HCT116 (cell line): Measurements from ENCODE around the gene AKR7A3. TPM values are rescaled to one million over a fixed set of nuclear protein-coding genes. Genes with fewer than 3 reads are reported as not detected.

Experiments
- ATAC-seq: fragments of 200-7000 bp; cut with Tn5 transposase; 2 replicates; pipeline ENCODE4 v1.9.1; 2020; ENCODE audit warnings: mild to moderate bottlenecking, moderate library complexity
- BruUV-seq: library from RNA; stranded (reverse); fragments of 400-500 nt; replicated peaks from 2 replicates; lab custom pipeline; 2021; lab: Mats Ljungman, UMichigan
- CTCF ChIA-PET: fragments of 300-600 bp; sonication (Branson Sonifier 250); formaldehyde crosslinking; loops from one replicate; lab custom pipeline; 2021; ENCODE audit warnings: antibody characterized with exemption; lab: Charles Lee
- POLR2A ChIA-PET: fragments of 300-600, 350-600 bp; sonication (Branson Sonifier 250); formaldehyde crosslinking; loops from one replicate; lab custom pipeline; 2021; ENCODE audit warnings: antibody characterized with exemption; lab: Charles Lee
- RAD21 ChIA-PET, 2 experiments: fragments of 300-600 bp; sonication (Branson Sonifier 250); formaldehyde crosslinking; loops; one replicate each; lab custom pipeline; 2023; ENCODE audit warnings: low total read pairs in 2 of 2; ENCODE audit not compliant: uncharacterized antibody in 2 of 2, unreplicated experiment in 2 of 2, low non-redundant PET in 1 of 2; lab: Charles Lee
- DNase-seq: peaks from one replicate; pipeline ENCODE4 v3.0.0-alpha.2; 2010; ENCODE audit warnings: low read depth, low spot score
- H2AFZ ChIP-seq: fragments of 200-600 bp; shearing (Covaris generic), sonication (generic); 2 replicates; pipeline ENCODE4 v1.6.1; 2017; ENCODE audit warnings: low read depth, mixed run types, mixed read lengths, antibody characterized with exemption, low read length; ENCODE audit not compliant: poor library complexity, severe bottlenecking
- H3K27ac ChIP-seq: 2 replicates; pipeline ENCODE4 v1.5.1; 2012; ENCODE audit warnings: low read depth, low read length
- H3K27me3 ChIP-seq: fragments of 200-600 bp; sonication (generic); 2 replicates; pipeline ENCODE4 v1.6.1; 2016; ENCODE audit warnings: mixed run types, low read length, mixed read lengths; ENCODE audit not compliant: insufficient read depth
- H3K36me3 ChIP-seq, 2 experiments: fragments of 200-500 bp in 1 of 2; fragments of 200-600 bp in 1 of 2; sonication (Bioruptor generic) in 1 of 2; sonication (generic) in 1 of 2; 2 replicates each; pipeline versions ENCODE4 v1.5.1 to v1.6.1; 2014 to 2016; ENCODE audit warnings: low read length in 2 of 2, inconsistent platforms in 1 of 2, mixed read lengths in 1 of 2, mixed run types in 1 of 2; ENCODE audit not compliant: insufficient read depth in 2 of 2, control insufficient read depth in 1 of 2
- H3K4me1 ChIP-seq, 2 experiments: fragments of 200-600 bp in 1 of 2; sonication (generic) in 1 of 2; 2 replicates each; pipeline versions ENCODE4 v1.5.1 to v1.6.1; 2012 to 2017; ENCODE audit warnings: low read length in 2 of 2, inconsistent platforms in 1 of 2, mild to moderate bottlenecking in 1 of 2, mixed read lengths in 1 of 2, mixed run types in 1 of 2, moderate library complexity in 1 of 2; ENCODE audit not compliant: insufficient read depth in 2 of 2, control insufficient read depth in 1 of 2
- H3K4me2 ChIP-seq: fragments of 200-600 bp; sonication (generic); 2 replicates; pipeline ENCODE4 v1.6.1; 2017; ENCODE audit warnings: mixed run types, low read length, mixed read lengths
- H3K4me3 ChIP-seq, 2 experiments: fragments of 200-600 bp in 1 of 2; sonication (generic) in 1 of 2; replicated peaks in 1 of 2; 2 replicates each; pipeline ENCODE4 v1.5.1; 2011 to 2016; ENCODE audit warnings: low read length in 2 of 2, control low read depth in 1 of 2, low read depth in 1 of 2, mild to moderate bottlenecking in 1 of 2, mixed read lengths in 1 of 2, mixed run types in 1 of 2
- H3K79me2 ChIP-seq: fragments of 200-600 bp; sonication (generic); 2 replicates; pipeline ENCODE4 v1.6.1; 2017; ENCODE audit warnings: mild to moderate bottlenecking, mixed run types, low read length, moderate library complexity, mixed read lengths; ENCODE audit not compliant: insufficient read depth
- H3K9ac ChIP-seq: fragments of 200-600 bp; sonication (generic); 2 replicates; pipeline ENCODE4 v1.6.1; 2016; ENCODE audit warnings: low read length, mixed read lengths
- H3K9me2 ChIP-seq: fragments of 200-600 bp; sonication (generic), shearing (Covaris generic); 2 replicates; pipeline ENCODE4 v1.6.1; 2017; ENCODE audit warnings: mixed run types, mild to moderate bottlenecking, moderate library complexity; ENCODE audit not compliant: insufficient read depth
- H3K9me3 ChIP-seq, 2 experiments: fragments of 200-500 bp in 1 of 2; fragments of 200-600 bp in 1 of 2; sonication (Bioruptor generic) in 1 of 2; sonication (generic) in 1 of 2; 2 replicates each; pipeline ENCODE4 v1.6.1; 2014 to 2017; ENCODE audit warnings: low read length in 2 of 2, mixed read lengths in 2 of 2, inconsistent platforms in 1 of 2, low read depth in 1 of 2, mild to moderate bottlenecking in 1 of 2, mixed run types in 1 of 2, moderate library complexity in 1 of 2; ENCODE audit not compliant: control insufficient read depth in 1 of 2, insufficient read depth in 1 of 2
- H4K20me1 ChIP-seq: fragments of 200-600 bp; sonication (generic), shearing (Covaris generic); 2 replicates; pipeline ENCODE4 v1.6.1; 2017; ENCODE audit warnings: mixed run types, mild to moderate bottlenecking, moderate library complexity; ENCODE audit not compliant: insufficient read depth
- CBX3 ChIP-seq: IDR thresholded peaks from 2 replicates; pipeline ENCODE4 v1.6.1; 2012; ENCODE audit warnings: low read depth
- EGR1 ChIP-seq: IDR thresholded peaks from 2 replicates; pipeline ENCODE4 v1.6.1; 2012; ENCODE audit warnings: low read depth
- EZH2 ChIP-seq: fragments of 200-600 bp; sonication (generic); IDR thresholded peaks from 2 replicates; pipeline ENCODE4 v1.6.1; 2017; ENCODE audit warnings: antibody characterized with exemption, mixed run types
- EZH2phosphoT487 ChIP-seq: fragments of 200-600 bp; IDR thresholded peaks from 2 replicates; pipeline ENCODE4 v1.6.1; 2018; ENCODE audit warnings: antibody characterized with exemption, borderline replicate concordance
- FOSL1 ChIP-seq: IDR thresholded peaks from 2 replicates; pipeline ENCODE4 v1.6.1; 2012; ENCODE audit warnings: low read depth
- JUND ChIP-seq: IDR thresholded peaks from 2 replicates; pipeline ENCODE4 v1.6.1; 2012
- POLR2A ChIP-seq: IDR thresholded peaks from 2 replicates; pipeline ENCODE4 v1.7.0; 2011; ENCODE audit warnings: borderline replicate concordance; ENCODE audit not compliant: insufficient read depth, insufficient read length; ENCODE audit errors: extremely low read depth
- POLR2AphosphoS5 ChIP-seq: IDR thresholded peaks from 2 replicates; pipeline ENCODE4 v1.6.1; 2011; ENCODE audit warnings: mild to moderate bottlenecking, low read depth, low read length, moderate library complexity
- SIN3A ChIP-seq: IDR thresholded peaks from 2 replicates; pipeline ENCODE4 v1.6.1; 2012; ENCODE audit warnings: low read depth
- SRF ChIP-seq: IDR thresholded peaks from 2 replicates; pipeline ENCODE4 v1.6.1; 2012; ENCODE audit warnings: low read depth
- intact Hi-C: fragments of 100-400 bp; cut with micrococcal nuclease; formaldehyde crosslinking; loops from 2 replicates; pipeline ENCODE4 v1.10.0; 2022
- total RNA-seq: library from RNA; stranded (reverse); gene quantifications from one replicate; pipeline ENCODE4 v1.2.1, GENCODE V29; 2021; ENCODE audit not compliant: unreplicated experiment
- TF ChIP-seq, protein P1 (sequence below): IDR thresholded peaks from 2 replicates; pipeline ENCODE4 v1.6.1; 2012
- TF ChIP-seq, protein P2 (sequence below): IDR thresholded peaks from 2 replicates; pipeline ENCODE4 v1.6.1; 2011; ENCODE audit warnings: mild to moderate bottlenecking, low read length, moderate library complexity; ENCODE audit not compliant: insufficient replicate concordance; ENCODE audit errors: extremely low read depth
- TF ChIP-seq, protein P3 (sequence below): IDR thresholded peaks from 2 replicates; pipeline ENCODE4 v1.6.1; 2012
- TF ChIP-seq, protein P4 (sequence below), 3 experiments: fragments of 200-600 bp in 1 of 3; sonication (generic) in 1 of 3; IDR thresholded peaks in 2 of 3; conservative IDR thresholded peaks in 1 of 3; 2 replicates each; pipeline ENCODE4 v1.5.1; 2012 to 2017; ENCODE audit warnings: low read depth in 2 of 3, low read length in 2 of 3, antibody characterized with exemption in 1 of 3, borderline replicate concordance in 1 of 3, control low read depth in 1 of 3, mild to moderate bottlenecking in 1 of 3, mixed read lengths in 1 of 3, mixed run types in 1 of 3, moderate library complexity in 1 of 3; ENCODE audit not compliant: insufficient read depth in 1 of 3

The AKR7A3 gene
- total RNA-seq, 1 experiment from 2014 or later: 1.7 TPM

DNA sequence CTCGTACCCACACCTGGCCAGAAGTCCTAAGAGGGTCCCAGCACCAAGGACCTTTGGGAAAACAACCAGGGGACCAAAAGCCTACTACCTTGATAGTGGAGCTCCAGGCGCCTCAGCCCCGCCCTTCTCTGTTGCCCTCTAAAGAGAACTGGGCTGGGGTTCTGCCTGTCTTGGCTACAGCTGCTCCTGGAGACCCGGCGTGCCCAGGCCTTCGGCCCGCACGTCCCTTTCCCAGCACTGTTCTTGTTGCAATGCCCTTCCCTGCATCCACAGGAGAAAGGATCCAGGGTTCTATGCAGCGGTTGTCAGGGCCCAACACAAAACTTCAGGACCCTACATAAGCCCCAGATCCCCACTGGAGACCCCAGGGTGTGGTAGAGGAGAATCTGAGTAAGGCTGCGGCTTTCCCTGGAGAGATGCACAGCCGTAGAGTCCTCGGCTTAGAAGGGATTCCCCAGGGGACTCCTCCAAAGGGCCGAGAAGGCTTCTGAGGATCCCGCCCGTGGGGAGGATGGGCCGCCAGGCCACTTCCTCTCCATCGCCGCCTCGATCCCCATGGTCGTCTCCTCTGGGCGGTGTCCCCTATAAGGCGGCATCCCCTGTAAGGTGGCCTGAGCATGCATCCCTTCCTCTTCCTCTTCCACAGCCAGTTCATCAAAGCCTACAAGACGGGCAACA is 35.6 kb upstream of the AKR7A3 start:
- BruUV-seq: no TSS peak
- POLR2A ChIA-PET: no interaction called here
- Histone ChIP-seq H3K27me3 (no peaks in the 10 kb centered on the region), H2AFZ (no peak overlapping the region), H3K9me3 (no peaks in the 10 kb centered on the region), H3K79me2 (no peaks in the 10 kb centered on the region), H3K9ac (no peak overlapping the region), H4K20me1 (no peaks in the 10 kb centered on the region), H3K9me2 (no peaks in the 10 kb centered on the region), H3K4me1 (no peaks in the 10 kb centered on the region), H3K4me2 (no peak overlapping the region), H3K4me3 (no peak overlapping the region), H3K27ac (no peak overlapping the region), H3K36me3 (no peaks in the 10 kb centered on the region; a peak in 1 of 4 replicates)
- ATAC-seq: no peak
- intact Hi-C loops: no loop called here
- TF ChIP-seq POLR2AphosphoS5: no peak
- no peak for TF ChIP-seq EZH2
- no peak for TF ChIP-seq SRF
- TF ChIP-seq, protein P1, sequence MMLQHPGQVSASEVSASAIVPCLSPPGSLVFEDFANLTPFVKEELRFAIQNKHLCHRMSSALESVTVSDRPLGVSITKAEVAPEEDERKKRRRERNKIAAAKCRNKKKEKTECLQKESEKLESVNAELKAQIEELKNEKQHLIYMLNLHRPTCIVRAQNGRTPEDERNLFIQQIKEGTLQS: no peak
- no peak for TF ChIP-seq FOSL1
- no peak for TF ChIP-seq SIN3A
- CTCF ChIA-PET: no interaction called here
- RAD21 ChIA-PET: no interaction called here
- DNase-seq: no peak

DNA sequence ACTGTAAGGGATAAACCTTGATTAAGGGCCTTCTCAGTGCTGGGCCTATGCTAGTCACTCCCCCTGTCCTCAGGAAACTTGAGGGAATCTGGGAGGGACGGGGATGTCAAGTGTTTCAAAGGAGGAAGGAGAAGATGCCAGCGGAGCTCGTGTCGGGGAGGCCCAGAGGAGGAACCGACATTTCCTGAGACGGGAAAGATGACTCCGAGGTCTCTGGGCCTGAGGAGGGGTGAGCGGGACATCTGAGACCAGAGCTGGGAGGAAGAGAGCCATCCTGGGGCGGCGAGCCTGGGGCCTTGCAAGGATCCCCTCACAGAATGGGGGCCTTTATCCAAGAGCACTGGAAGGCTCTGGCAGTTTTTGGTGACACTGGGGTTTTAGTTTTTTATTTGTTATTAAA is 33.9 kb upstream of the AKR7A3 start:
- no TSS peak for BruUV-seq
- H3K4me1 ChIP-seq: no peaks in the 10 kb centered on the region
- ATAC-seq: no peak

More for the DNA sequence above, 33.9 kb upstream of the AKR7A3 start:
- Histone ChIP-seq H3K9me3 (no peaks in the 10 kb centered on the region), H3K9me2 (no peaks in the 10 kb centered on the region), H3K4me3 (no peak overlapping the region), H3K4me2 (no peak overlapping the region), H3K79me2 (no peaks in the 10 kb centered on the region), H3K27me3 (no peaks in the 10 kb centered on the region), H3K9ac (no peak overlapping the region), H4K20me1 (no peaks in the 10 kb centered on the region), H3K27ac (no peak overlapping the region), H2AFZ (no peak overlapping the region), H3K36me3 (no peaks in the 10 kb centered on the region; a peak in 1 of 4 replicates)
- no peak for TF ChIP-seq CBX3
- TF ChIP-seq, protein P2, sequence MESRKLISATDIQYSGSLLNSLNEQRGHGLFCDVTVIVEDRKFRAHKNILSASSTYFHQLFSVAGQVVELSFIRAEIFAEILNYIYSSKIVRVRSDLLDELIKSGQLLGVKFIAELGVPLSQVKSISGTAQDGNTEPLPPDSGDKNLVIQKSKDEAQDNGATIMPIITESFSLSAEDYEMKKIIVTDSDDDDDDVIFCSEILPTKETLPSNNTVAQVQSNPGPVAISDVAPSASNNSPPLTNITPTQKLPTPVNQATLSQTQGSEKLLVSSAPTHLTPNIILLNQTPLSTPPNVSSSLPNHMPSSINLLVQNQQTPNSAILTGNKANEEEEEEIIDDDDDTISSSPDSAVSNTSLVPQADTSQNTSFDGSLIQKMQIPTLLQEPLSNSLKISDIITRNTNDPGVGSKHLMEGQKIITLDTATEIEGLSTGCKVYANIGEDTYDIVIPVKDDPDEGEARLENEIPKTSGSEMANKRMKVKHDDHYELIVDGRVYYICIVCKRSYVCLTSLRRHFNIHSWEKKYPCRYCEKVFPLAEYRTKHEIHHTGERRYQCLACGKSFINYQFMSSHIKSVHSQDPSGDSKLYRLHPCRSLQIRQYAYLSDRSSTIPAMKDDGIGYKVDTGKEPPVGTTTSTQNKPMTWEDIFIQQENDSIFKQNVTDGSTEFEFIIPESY: no peak
- TF ChIP-seq, protein P3, sequence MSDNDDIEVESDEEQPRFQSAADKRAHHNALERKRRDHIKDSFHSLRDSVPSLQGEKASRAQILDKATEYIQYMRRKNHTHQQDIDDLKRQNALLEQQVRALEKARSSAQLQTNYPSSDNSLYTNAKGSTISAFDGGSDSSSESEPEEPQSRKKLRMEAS: no peak
- no peak for TF ChIP-seq POLR2A
- TF ChIP-seq, protein P4, sequence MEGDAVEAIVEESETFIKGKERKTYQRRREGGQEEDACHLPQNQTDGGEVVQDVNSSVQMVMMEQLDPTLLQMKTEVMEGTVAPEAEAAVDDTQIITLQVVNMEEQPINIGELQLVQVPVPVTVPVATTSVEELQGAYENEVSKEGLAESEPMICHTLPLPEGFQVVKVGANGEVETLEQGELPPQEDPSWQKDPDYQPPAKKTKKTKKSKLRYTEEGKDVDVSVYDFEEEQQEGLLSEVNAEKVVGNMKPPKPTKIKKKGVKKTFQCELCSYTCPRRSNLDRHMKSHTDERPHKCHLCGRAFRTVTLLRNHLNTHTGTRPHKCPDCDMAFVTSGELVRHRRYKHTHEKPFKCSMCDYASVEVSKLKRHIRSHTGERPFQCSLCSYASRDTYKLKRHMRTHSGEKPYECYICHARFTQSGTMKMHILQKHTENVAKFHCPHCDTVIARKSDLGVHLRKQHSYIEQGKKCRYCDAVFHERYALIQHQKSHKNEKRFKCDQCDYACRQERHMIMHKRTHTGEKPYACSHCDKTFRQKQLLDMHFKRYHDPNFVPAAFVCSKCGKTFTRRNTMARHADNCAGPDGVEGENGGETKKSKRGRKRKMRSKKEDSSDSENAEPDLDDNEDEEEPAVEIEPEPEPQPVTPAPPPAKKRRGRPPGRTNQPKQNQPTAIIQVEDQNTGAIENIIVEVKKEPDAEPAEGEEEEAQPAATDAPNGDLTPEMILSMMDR (IDR thresholded peaks at IDR 0.05 in 2 of 3, conservative IDR thresholded peaks at IDR 0.05 in 1 of 3; ENCODE audit: borderline replicate concordance in 1 of 3, insufficient read depth in 1 of 3, low read depth in 2 of 3, low read length in 2 of 3): no peak
- TF ChIP-seq EGR1: no peak
- TF ChIP-seq JUND: no peak
- TF ChIP-seq EZH2: no peak
- TF ChIP-seq, protein P1: no peak
- no peak for TF ChIP-seq EZH2phosphoT487
- DNase-seq: no peak
- intact Hi-C loops: no loop called here
- RAD21 ChIA-PET: no interaction called here
- POLR2A ChIA-PET: no interaction called here
- CTCF ChIA-PET: no interaction called here
